BE2C (cell line): ENCODE measurements around the gene SWSAP1.
"Not testable (repeated sequence)": the region's sequence is repeated elsewhere in the genome, so short reads cannot be mapped to it uniquely, and the experiment has no call there.

Experiments
- DNase-seq: peaks from one replicate; pipeline ENCODE4 v3.0.0-alpha.2; 2020
- H3K27me3 ChIP-seq: fragments of 250-450 bp; sonication (Bioruptor Pico); 2 replicates; pipeline ENCODE4 v1.5.1; 2020; ENCODE audit warnings: mild to moderate bottlenecking
- H3K36me3 ChIP-seq: fragments of 250-450 bp; sonication (Bioruptor Pico); 2 replicates; pipeline ENCODE4 v1.5.1; 2020; ENCODE audit warnings: mild to moderate bottlenecking
- H3K4me1 ChIP-seq: fragments of 250-450 bp; sonication (Bioruptor Pico); 2 replicates; pipeline ENCODE4 v1.5.1; 2020
- H3K4me3 ChIP-seq: 2 replicates; pipeline ENCODE4 v1.5.1; 2011; ENCODE audit warnings: low read depth, low read length
- H3K9me3 ChIP-seq: fragments of 250-450 bp; sonication (Bioruptor Pico); 2 replicates; pipeline ENCODE4 v1.5.1; 2020
- TF ChIP-seq, protein P1 (sequence below): IDR thresholded peaks from 2 replicates; pipeline ENCODE4 v1.5.1; 2012; ENCODE audit warnings: mild to moderate bottlenecking, low read depth, low read length

Gene SWSAP1

GRCh38 chr19:11342429-11342828, 32.0 kb upstream of the SWSAP1 start:
- H3K4me1 ChIP-seq: no peaks in the 10 kb centered on the region; the same call in 1 of the 2 replicates
- TF ChIP-seq, protein P1, sequence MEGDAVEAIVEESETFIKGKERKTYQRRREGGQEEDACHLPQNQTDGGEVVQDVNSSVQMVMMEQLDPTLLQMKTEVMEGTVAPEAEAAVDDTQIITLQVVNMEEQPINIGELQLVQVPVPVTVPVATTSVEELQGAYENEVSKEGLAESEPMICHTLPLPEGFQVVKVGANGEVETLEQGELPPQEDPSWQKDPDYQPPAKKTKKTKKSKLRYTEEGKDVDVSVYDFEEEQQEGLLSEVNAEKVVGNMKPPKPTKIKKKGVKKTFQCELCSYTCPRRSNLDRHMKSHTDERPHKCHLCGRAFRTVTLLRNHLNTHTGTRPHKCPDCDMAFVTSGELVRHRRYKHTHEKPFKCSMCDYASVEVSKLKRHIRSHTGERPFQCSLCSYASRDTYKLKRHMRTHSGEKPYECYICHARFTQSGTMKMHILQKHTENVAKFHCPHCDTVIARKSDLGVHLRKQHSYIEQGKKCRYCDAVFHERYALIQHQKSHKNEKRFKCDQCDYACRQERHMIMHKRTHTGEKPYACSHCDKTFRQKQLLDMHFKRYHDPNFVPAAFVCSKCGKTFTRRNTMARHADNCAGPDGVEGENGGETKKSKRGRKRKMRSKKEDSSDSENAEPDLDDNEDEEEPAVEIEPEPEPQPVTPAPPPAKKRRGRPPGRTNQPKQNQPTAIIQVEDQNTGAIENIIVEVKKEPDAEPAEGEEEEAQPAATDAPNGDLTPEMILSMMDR: no peak
- H3K4me3 ChIP-seq: no peak overlapping the region
- H3K9me3 ChIP-seq: no peaks in the 10 kb centered on the region
- DNase-seq: no peak
- H3K36me3 ChIP-seq: peaks cover 4% of the 10 kb centered on the region; the same call in 1 of the 2 replicates
- no peaks in the 10 kb centered on the region for H3K27me3 ChIP-seq

- DNase-seq: no peak
- TF ChIP-seq, protein P1: no peak
- peaks cover 4% of the 10 kb centered on the region; the same call in 1 of the 2 replicates for H3K36me3 ChIP-seq
- H3K4me3 ChIP-seq: peak overlapping the region; percentile 88
- H3K9me3 ChIP-seq: no peaks in the 10 kb centered on the region
- no peaks in the 10 kb centered on the region; the same call in 1 of the 2 replicates for H3K4me1 ChIP-seq
- no peaks in the 10 kb centered on the region for H3K27me3 ChIP-seq
These were observed 29.2 kb upstream of the SWSAP1 start for GRCh38 chr19:11345122-11345803.

DNA sequence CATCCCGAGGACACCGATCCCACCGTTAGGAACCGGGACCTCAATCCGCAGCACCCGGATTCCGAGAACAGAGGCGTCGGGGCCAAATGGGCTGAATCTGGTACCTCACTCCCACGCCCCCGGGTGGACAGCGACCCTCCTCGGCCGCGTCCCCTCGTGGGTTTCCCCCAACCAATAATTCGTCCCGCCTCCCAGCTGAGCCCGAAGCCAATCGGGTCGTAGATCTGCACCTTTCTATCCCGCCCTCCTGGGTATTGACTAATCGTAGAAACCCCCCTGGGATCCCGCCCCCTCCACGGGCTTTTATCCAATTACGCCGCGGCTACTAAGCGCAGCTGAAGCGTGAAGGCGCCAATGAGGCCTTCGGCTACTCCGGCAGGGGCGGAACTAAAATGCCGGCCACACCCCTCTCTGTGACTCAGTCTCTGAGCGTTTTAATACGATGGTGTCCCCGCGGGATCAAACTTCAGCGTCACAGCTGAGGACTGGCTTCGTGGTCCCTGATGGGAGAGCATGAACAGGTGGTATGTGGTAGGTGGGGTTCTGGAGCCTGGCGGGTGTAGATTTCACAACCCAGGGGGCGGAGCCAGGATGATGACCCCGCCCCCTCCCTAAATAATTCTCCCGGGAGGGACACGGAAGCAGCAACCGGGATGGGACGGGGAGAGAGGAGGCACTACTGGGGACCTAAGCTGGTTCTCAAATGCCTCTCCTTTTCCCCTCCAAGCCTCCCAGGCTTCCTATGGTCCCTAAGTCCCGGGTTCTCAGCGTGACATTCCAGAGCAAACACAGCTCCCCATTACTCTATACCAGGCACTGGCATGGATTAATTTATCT, 28.1 kb upstream of the SWSAP1 start, which contains the start of the genes CCDC159 and TMEM205:
Gene CCDC159, plus strand, starts transcription at position 416 of the 837 bp plus-strand sequence. Its CDS starts 88 bp downstream, at position 504.
Gene TMEM205, minus strand, starts transcription at position 165 of the 837 bp plus-strand sequence. CDS start 649 bp downstream, outside the sequence.
- H3K36me3 ChIP-seq: peaks cover 4% of the 10 kb centered on the region; the same call in 1 of the 2 replicates
- no peaks in the 10 kb centered on the region for H3K9me3 ChIP-seq
- peak; percentile 99 for DNase-seq
- TF ChIP-seq, protein P1: peak; percentile 24
- H3K4me3 ChIP-seq: peak within 1 kb of the TSS; percentile 88
- no peaks in the 10 kb centered on the region for H3K27me3 ChIP-seq
- no peaks in the 10 kb centered on the region; the same call in 1 of the 2 replicates for H3K4me1 ChIP-seq

GRCh38 chr19:11347546-11348039, 26.9 kb upstream of the SWSAP1 start:
- TF ChIP-seq, protein P1: no peak
- no peak overlapping the region for H3K4me3 ChIP-seq
- H3K36me3 ChIP-seq: no peaks in the 10 kb centered on the region
- H3K9me3 ChIP-seq: no peaks in the 10 kb centered on the region
- DNase-seq: no peak
- H3K27me3 ChIP-seq: no peaks in the 10 kb centered on the region
- H3K4me1 ChIP-seq: no peaks in the 10 kb centered on the region; the same call in 1 of the 2 replicates

GRCh38 chr19:11349171-11349570, 25.3 kb upstream of the SWSAP1 start:
- H3K9me3 ChIP-seq: no peaks in the 10 kb centered on the region
- no peaks in the 10 kb centered on the region; the same call in 1 of the 2 replicates for H3K4me1 ChIP-seq
- no peak for DNase-seq
- no peaks in the 10 kb centered on the region for H3K27me3 ChIP-seq
- H3K36me3 ChIP-seq: no peaks in the 10 kb centered on the region
- no peak overlapping the region for H3K4me3 ChIP-seq
- TF ChIP-seq, protein P1: no peak

- H3K36me3 ChIP-seq, DNase-seq, H3K9me3 ChIP-seq, H3K27me3 ChIP-seq, H3K4me3 ChIP-seq, H3K4me1 ChIP-seq: not testable (repeated sequence)
These were observed 20.4 kb upstream of the SWSAP1 start for GRCh38 chr19:11354102-11354501.
